Subcutaneous abdominal adipose tissue (tissue), 5 donors: Measurements from ENCODE around the gene ADORA1.

Experiments
- H3K27ac ChIP-seq: one replicate; pipeline ENCODE4 v1.7.0; 2013; ENCODE audit warnings: low read depth, mild to moderate bottlenecking, inconsistent platforms, low read length, moderate library complexity
- H3K27me3 ChIP-seq, 5 donors: one replicate each; pipeline ENCODE4 v1.7.0; 2013; ENCODE audit warnings: low read length in 5 of 5, inconsistent platforms in 1 of 5; ENCODE audit not compliant: control insufficient read depth in 5 of 5, insufficient read depth in 4 of 5
- H3K36me3 ChIP-seq, 5 donors: one replicate each; pipeline ENCODE4 v1.7.0; 2013; ENCODE audit warnings: low read length in 5 of 5; ENCODE audit not compliant: control insufficient read depth in 5 of 5, insufficient read depth in 5 of 5
- H3K4me1 ChIP-seq, 5 donors: one replicate each; pipeline ENCODE4 v1.7.0; 2013; ENCODE audit warnings: low read length in 5 of 5, mild to moderate bottlenecking in 3 of 5, moderate library complexity in 1 of 5; ENCODE audit not compliant: control insufficient read depth in 5 of 5, insufficient read depth in 5 of 5
- H3K4me3 ChIP-seq, 5 donors: one replicate each; pipeline ENCODE4 v1.7.0; 2013; ENCODE audit warnings: low read length in 5 of 5, low read depth in 1 of 5
- H3K9ac ChIP-seq, 5 donors: one replicate each; pipeline ENCODE4 v1.7.0; 2013; ENCODE audit warnings: low read length in 5 of 5, mild to moderate bottlenecking in 4 of 5, moderate library complexity in 3 of 5
- H3K9me3 ChIP-seq, 5 donors: one replicate each; pipeline ENCODE4 v1.7.0; 2013; ENCODE audit warnings: low read length in 5 of 5; ENCODE audit not compliant: control insufficient read depth in 5 of 5
- donor health status: healthy.
- donor health status: healthy.
- donor health status: healthy.
- donor health status: healthy.
- donor health status: healthy.

The ADORA1 gene

DNA sequence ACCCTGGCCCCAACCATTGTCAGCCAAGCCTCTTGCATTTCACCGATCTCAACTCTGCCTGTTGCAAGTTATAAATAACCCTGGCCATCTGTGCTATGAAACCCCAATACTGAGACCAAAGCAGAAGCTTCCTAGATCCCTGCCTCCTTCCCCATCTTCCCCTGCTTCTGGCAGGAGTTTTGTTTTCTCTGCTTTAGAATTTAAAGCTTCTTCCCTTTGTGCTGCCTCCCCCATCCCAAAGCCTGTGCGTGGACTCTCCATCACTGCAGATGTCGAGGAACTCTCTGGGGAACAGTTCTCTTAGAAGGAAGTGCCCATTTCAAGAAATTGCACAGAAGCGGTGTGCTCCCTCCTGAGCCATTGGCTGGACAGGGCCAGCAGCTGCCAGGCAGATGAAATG, 24.3 kb upstream of the ADORA1 start:
- Histone ChIP-seq H3K9me3 (peaks cover 0 to 9% (median 0%) of the 10 kb centered on the region in 5 donors), H3K4me3 (no peak overlapping the region), H3K27ac (no peak overlapping the region), H3K27me3 (peaks cover 0 to 3% (median 0%) of the 10 kb centered on the region in 5 donors), H3K36me3 (no peaks in the 10 kb centered on the region), H3K9ac (no peak overlapping the region), H3K4me1 (peaks cover 0 to 5% (median 0%) of the 10 kb centered on the region in 5 donors)

DNA sequence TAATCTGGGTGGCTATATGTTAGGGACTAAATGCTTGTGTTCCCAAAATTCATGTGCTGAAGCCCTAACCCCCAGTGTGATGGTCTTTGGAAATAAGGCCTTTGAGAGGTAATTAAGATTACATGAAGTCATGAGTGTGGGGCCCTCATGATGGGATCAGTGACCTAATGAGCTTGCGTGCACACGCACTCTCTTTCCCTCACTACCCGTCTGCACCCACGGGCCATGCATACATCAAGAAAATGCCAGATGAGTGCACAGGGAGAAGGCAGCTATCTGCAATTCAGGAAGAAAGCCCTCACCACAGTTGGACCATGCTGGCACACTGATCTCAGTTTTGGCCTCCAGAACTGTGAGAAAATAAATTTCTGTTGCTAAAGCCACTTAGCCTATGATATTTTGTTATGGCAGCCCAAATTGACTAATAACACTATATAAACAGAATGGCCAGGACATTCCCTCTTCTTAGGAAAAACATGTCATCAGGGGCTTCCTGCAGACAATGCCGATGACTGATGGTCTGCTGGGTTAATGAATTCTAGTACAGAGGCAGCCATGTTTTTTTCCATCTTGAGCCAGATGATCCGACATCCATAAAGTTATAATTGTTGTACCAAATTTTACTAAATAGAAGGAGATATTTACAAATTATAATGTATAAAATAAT, 23.6 kb upstream of the ADORA1 start:
- H3K4me1 ChIP-seq, result peaks cover 0 to 5% (median 0%) of the 10 kb centered on the region in 5 donors
- no peak overlapping the region for H3K9ac ChIP-seq
- H3K36me3 ChIP-seq, result no peaks in the 10 kb centered on the region
- no peak overlapping the region for H3K4me3 ChIP-seq
- peaks cover 0 to 3% (median 0%) of the 10 kb centered on the region in 5 donors for H3K27me3 ChIP-seq
- H3K9me3 ChIP-seq, result peaks cover 0 to 9% (median 0%) of the 10 kb centered on the region in 5 donors
- H3K27ac ChIP-seq, result no peak overlapping the region

DNA sequence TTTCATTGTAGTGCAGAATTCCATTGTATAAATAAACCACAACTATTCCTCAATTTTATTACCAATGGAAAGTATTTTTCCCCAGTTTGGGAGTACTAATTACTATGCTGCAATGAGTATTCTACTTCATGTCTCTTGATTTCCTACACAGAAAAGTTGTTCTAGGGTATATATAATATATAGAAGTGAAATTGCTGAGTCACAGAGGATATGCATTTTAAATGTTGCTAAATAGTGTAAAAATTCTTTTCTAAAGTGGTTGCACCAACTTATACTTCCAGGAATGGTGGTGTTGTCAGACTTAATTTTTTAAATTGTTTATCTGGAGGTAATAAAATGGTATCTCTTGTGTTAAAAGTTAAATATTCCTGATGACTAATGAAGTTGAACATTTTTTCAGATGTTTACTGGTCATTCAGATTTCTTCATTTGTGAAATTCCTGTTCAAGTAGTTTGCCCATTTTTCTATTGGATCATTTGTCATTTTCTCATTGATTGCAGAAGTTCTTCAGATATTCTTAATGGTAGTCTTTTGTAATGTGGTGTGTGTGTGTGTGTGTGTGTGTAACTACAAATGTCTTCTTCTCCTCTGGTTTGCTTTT, 22.6 kb upstream of the ADORA1 start:
- Histone ChIP-seq H3K9me3 (peaks cover 0 to 9% (median 0%) of the 10 kb centered on the region in 5 donors), H3K27me3 (peaks cover 0 to 3% (median 0%) of the 10 kb centered on the region in 5 donors)

DNA sequence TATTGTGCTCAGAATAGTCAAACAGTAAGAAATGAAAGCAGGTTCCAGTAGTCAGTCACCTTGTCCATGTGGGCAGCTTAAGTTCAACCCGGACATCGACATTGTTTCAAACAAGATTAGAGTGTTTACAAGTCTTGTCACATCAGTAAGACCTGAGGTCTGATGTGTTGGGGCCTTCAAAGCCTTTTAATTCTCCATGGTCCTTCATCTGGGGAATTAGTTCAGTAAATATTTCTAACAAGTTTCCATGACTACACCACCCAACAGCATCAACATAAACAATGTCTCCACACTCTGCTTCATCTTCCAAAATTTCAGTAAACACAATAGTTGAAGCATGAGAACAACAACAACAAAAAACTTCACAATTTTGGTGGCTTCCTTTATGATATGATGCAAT, 15.1 kb upstream of the ADORA1 start:
- H3K27ac ChIP-seq, result no peak overlapping the region
- no peaks in the 10 kb centered on the region for H3K9me3 ChIP-seq
- H3K27me3 ChIP-seq, result peaks cover 7 to 13% (median 10%) of the 10 kb centered on the region in 5 donors
- H3K9ac ChIP-seq, result no peak overlapping the region
- peaks cover 0 to under 1% (median 0%) of the 10 kb centered on the region in 5 donors for H3K4me1 ChIP-seq
- H3K4me3 ChIP-seq, result no peak overlapping the region
- no peaks in the 10 kb centered on the region for H3K36me3 ChIP-seq

More for the DNA sequence above, 22.6 kb upstream of the ADORA1 start:
- Histone ChIP-seq H3K4me3 (no peak overlapping the region), H3K36me3 (no peaks in the 10 kb centered on the region), H3K4me1 (peaks cover 0 to 5% (median 0%) of the 10 kb centered on the region in 5 donors), H3K27ac (no peak overlapping the region), H3K9ac (no peak overlapping the region)

DNA sequence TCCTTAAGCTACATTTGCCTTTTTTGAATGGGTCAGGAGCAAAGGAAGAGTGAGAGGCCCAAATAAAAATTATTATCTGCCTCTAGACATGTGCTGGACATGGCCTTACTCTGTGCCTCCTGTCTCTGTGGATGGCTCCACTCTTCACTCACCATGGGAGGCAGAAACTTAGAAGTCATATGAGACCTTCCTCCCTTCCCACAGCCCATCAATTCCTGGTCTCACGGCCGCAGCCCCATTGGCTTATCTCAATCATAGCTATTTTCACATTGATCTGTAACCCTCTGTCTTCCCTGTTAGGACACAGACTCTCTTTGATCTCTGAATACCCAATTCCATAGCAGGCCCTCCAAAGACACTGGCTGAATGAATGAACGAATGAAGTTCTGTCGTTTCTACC, 14.2 kb upstream of the ADORA1 start:
- peaks cover 9 to 16% (median 11%) of the 10 kb centered on the region in 5 donors for H3K27me3 ChIP-seq
- no peak overlapping the region for H3K27ac ChIP-seq
- H3K36me3 ChIP-seq, result no peaks in the 10 kb centered on the region
- no peaks in the 10 kb centered on the region for H3K9me3 ChIP-seq
- H3K4me1 ChIP-seq, result peaks cover 0 to 4% (median 2%) of the 10 kb centered on the region in 5 donors
- no peak overlapping the region for H3K9ac ChIP-seq
- H3K4me3 ChIP-seq, result no peak overlapping the region

DNA sequence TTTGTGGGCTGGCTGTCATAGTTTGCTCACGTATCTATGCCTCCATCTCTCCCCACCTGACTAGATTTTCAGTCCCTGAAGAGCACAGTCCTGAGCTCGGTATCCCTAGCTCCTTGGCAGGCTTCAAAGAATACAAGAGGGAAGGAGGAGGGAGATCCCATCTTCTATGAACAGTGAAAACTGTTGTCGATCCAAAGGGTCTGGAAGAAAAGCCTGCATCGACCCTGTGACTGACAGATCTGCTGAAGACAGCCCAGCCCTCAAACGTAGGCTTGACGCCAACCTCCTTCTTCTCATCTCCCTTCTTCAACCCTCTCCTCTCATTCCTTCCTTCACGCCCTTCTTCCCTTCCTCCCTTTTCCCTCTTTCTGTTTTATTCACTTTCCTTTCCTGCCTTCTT, 13.3 kb upstream of the ADORA1 start:
- H3K27me3 ChIP-seq, result peaks cover 11 to 21% (median 19%) of the 10 kb centered on the region in 5 donors
- no peak overlapping the region for H3K27ac ChIP-seq
- no peaks in the 10 kb centered on the region for H3K9me3 ChIP-seq
- H3K9ac ChIP-seq, result no peak overlapping the region
- H3K4me3 ChIP-seq, result no peak overlapping the region
- no peaks in the 10 kb centered on the region for H3K36me3 ChIP-seq
- peaks cover 0 to 4% (median 2%) of the 10 kb centered on the region in 5 donors for H3K4me1 ChIP-seq

DNA sequence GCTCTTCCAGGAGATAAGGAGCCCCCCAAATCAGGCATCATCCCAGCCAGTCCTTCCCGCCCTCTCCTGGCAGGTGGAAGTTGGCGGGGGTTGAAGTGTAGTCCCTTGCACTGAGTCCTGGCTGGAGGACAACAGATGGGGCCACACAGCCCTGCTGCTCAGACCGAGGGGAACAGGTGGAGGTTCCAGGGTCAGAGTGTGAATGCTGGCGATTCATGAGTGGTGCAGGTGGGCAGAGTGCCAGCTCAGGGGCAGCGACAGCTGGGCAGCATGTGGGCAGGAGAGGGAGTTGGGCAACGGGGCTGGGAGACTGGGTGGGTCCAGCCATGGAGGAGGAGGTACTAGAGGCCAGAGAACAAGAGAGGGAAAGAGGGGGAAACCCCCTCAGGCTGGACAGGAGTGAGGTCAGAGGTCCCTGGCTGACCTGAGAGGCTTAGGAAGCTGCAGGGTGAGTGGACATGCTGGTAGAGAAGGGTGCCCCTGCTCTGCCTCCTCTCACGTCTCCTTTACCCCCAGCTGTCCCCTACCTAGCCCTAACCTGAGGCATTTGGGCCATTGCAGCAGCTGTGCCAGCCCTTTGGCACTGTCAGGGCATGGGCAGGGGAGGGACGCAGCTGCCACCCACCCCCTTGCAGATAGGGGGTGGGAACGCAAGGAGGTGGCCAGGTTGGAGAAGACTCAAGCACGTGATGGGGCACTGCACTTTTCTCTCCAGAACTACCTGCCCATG, 11.3 kb upstream of the ADORA1 start:
- H3K9ac ChIP-seq, result no peak overlapping the region
- no peak overlapping the region for H3K4me3 ChIP-seq
- H3K4me1 ChIP-seq, result peaks cover 0 to 4% (median 2%) of the 10 kb centered on the region in 5 donors
- no peak overlapping the region for H3K27ac ChIP-seq
- H3K36me3 ChIP-seq, result no peaks in the 10 kb centered on the region
- peaks cover 16 to 32% (median 26%) of the 10 kb centered on the region in 5 donors for H3K27me3 ChIP-seq
- H3K9me3 ChIP-seq, result no peaks in the 10 kb centered on the region

DNA sequence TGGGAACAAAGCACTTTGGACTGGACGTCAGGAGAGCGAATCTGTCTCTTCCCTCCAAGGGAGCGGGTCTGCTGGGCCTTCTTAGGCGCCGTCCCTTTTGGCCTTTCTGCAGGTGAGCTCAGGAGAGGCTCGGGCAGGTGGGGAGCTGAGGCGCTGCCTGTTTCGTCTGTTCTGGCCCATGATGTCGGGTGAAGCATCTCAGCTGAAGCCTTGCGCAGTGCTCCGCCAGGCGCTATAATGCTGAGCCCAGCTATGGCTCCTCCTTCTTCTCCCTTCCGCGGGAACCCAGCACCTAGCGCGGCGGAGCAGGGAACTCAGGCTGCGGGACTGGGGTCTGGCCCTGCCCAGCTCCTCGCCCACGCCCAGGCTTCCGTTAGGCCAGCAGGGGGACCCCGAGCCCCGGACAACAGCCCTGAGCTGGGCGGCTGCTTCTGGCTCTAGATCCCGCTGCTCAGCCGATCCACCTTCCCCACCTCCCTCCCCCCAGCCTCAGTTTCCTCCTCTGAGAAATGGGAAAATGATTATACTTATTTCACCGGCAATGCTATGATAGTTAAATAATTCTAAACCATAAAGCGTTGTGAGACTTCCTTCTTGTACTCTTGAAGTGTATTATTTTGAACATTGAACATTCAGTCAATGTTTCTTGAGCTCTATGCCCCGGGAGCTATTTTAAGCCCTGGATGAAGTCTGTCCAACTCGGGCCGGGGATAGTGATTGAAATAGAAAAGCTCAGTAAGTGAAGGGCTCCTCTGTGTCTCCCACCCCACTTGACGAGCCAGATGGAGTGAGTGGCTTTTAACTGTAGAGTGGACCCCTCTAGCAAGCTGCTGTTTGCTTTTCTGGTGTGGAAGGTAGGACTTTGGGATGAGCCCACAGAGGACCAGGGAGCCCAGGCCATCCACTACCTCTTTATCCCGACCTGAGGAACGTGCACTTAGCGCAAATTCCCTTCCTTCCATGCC, 9.6 kb upstream of the ADORA1 start:
- no peak overlapping the region for H3K9ac ChIP-seq
- H3K27me3 ChIP-seq, result peaks cover 16 to 37% (median 31%) of the 10 kb centered on the region in 5 donors
- no peak overlapping the region for H3K27ac ChIP-seq
- H3K36me3 ChIP-seq, result no peaks in the 10 kb centered on the region
- no peaks in the 10 kb centered on the region for H3K9me3 ChIP-seq
- H3K4me1 ChIP-seq, result peaks cover 0 to 4% (median 2%) of the 10 kb centered on the region in 5 donors
- H3K4me3 ChIP-seq, result no peak overlapping the region

DNA sequence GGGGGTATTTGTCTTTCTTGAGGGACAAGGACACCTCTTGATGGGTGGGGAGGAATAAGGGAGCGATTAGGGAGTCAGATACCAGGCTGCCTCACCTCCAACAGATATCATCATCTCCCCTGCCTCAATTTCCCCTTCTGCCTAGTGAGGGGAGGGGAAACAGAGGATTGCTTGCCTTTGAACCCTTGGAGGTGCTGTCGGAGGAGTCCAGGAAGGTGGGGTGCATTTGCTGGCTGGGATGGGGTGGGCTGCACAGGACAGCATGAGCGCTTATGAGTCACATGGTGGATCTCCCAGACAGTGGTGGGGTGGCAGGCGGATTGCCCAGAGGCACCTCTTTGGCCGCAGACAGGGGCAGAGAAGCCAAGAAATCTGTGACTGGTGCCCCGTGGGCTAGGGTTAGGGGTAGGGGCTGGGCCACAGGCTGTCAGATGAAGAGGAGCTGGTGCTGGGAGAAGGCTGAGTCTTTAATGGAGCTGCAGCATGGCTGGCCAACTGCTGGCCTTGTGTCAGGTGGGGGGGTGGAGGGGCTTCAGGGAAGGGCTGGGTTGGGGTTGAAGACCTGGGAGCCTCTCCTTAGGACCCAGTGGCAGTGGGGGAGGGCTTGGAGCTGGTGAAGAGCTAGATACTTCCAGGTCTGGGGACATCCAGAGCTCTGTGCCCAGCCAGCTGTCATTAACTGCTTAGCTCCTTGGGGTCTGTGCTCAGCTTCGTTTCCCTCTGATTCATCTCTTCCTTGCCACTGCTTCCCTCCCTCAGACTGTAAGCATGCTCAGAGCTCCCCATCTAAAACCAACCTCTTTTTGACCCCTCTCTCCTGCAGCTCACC, 7.0 kb upstream of the ADORA1 start:
- Histone ChIP-seq H3K4me1 (peaks cover 0 to 6% (median 2%) of the 10 kb centered on the region in 5 donors), H3K36me3 (no peaks in the 10 kb centered on the region), H3K9ac (no peak overlapping the region), H3K4me3 (no peak overlapping the region), H3K27me3 (peaks cover 16 to 42% (median 34%) of the 10 kb centered on the region in 5 donors), H3K9me3 (no peaks in the 10 kb centered on the region), H3K27ac (no peak overlapping the region)
